ENCODE data around the gene OR2H2.

Gene OR2H2

GRCh38 chr6:29584821-29585220 lies at the start of gene OR2H2:
Gene OR2H2, plus strand, starts transcription at chr6:29585121. Its CDS starts 2,824 bp downstream, at chr6:29587945.
- DNase-seq = no peak

DNA sequence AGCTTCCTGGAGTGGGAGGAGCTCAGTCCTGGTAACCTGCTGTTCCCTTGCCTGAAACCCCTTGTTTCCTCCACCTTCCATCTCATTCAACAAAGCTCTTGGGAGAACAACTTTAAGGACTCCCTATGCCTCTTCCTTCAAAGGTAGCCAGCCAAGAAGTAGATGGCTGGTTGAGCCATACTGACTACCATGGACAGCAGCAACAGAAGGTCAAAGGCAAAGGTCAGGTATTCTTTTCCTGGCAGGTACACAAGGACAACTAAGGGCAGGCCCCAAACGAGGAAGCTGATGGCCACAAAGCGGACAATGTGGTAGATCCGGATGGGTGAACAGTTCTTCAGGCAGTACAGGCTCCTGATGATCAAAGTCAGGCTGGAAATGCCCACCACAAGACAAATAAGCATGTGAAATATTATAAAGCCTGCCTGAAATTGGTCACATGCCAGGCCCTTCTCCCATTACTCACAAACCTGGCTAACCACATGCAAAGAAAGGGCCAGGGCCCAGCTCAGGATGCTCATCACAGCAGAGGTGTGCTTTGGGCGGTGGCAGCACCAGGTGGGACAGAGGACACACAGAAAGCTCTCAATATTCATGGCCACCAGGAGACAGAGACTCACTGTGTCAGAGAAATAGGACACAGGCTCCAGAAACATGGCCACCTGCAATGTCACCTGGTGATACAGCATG lies 47.1 kb upstream of the OR2H2 start:
- DNase-seq = no peak

GRCh38 chr6:29547573-29547972 lies 37.3 kb upstream of the OR2H2 start:
- no peak for DNase-seq

GRCh38 chr6:29552512-29553051 lies 32.3 kb upstream of the OR2H2 start:
- DNase-seq = no peak

GRCh38 chr6:29553268-29554057 lies 31.5 kb upstream of the OR2H2 start:
- DNase-seq = peak in 1 of 4 experiments; percentile 6

DNA sequence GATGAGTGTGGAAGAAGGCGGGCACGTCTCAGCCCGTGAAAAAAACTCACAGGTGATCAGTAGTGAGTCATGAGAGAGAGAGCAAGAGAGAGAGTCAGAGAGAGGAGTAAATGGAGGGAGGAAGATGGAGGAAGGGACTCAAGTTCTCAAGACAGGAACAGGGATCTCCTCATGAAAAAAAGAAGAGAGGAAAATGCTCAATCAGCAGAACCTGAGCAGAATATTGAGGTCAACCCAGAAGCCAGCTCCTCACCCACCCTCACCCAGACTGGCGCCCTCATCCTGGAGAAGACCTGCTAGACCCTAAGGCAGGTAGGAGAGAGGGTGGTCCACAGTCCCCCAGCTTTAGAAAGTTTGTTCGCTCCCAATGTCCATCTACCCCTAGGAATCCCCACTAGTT lies 30.2 kb upstream of the OR2H2 start:
- no peak for DNase-seq

- no peak for DNase-seq
Measured at GRCh38 chr6:29557320-29557719, 27.6 kb upstream of the OR2H2 start.

GRCh38 chr6:29558439-29559079 lies 26.4 kb upstream of the OR2H2 start:
- DNase-seq = no peak

GRCh38 chr6:29559524-29560287 lies 25.2 kb upstream of the OR2H2 start, which contains the start of gene UBD:
Gene UBD, minus strand, starts transcription at chr6:29559732. Its CDS starts 31 bp downstream, at chr6:29559701.
- DNase-seq = no peak

DNA sequence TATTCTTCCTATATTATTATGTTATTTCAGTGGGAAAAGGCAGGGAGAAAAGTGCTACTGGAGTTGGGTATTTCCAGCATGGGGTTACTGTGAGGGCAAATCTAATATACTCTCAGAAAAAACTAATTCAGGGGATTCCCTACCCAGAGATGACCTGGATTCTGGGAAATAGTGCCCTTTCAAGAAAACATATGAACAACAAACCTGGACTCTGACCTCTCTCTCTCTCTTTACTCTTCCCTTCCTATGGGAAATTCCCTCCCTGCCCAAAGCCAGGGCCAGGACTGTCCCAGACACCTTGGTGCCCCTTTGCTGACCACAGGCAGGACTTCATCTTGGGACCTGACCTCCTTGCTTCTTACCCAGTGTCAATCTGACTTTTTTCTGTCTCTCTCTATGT lies 23.8 kb upstream of the OR2H2 start:
- DNase-seq = no peak

- no peak for DNase-seq
Measured at GRCh38 chr6:29561606-29562181, 23.2 kb upstream of the OR2H2 start.

DNA sequence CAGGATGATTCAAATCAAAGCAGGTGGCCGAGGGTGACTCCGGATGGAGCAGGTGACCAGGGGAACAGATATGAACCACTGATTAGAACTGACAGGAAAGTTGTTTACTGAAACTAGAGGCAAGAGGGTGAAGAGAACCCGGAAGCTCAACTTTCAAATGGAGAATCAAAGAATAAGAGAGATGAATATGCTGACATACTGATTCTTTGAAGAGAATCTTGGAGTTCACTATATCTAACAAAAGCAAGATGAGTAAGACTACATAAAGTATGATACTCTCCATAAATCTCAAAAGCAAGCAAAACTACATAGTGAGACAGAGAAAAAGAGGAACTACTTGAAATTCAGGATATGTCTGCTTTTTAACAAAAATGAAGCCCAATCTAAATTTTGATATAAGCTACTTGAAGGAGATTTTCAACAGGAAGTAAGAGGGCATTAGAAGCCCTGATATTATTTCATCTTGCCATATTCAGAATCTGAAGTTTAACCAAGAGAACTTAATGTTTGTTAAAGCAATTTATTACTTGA lies 21.4 kb upstream of the OR2H2 start:
- DNase-seq = no peak

- DNase-seq = no peak
Measured at GRCh38 chr6:29564875-29565274, 20.0 kb upstream of the OR2H2 start.

DNA sequence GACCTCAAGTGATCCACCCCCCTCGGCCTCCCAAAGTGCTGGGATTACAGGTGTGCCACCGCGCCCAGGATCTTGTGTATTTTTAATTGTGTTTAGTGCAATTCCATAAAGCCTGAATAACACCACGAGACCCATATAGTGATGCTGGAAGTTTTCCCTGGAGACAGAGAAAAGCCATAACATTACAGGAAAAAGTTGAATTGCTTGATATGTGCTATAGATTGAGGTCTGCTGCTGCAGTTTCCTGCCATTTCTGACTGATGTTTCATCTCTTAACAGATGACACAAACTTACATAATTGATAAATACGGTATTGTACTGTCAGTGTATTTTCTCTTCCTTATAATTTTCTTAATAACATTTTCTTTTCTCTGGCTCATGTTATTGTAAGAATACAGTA lies 18.1 kb upstream of the OR2H2 start:
- no peak for DNase-seq

- no peak for DNase-seq
Measured at GRCh38 chr6:29567541-29567940, 17.4 kb upstream of the OR2H2 start.

GRCh38 chr6:29567991-29568390 lies 16.9 kb upstream of the OR2H2 start:
- no peak for DNase-seq

GRCh38 chr6:29576056-29576455 lies 8.9 kb upstream of the OR2H2 start:
- DNase-seq = no peak

- DNase-seq = no peak
Measured at GRCh38 chr6:29577544-29577943, 7.4 kb upstream of the OR2H2 start.

- peak in 2 of 4 experiments; percentile 7 to 20 for DNase-seq
Measured at GRCh38 chr6:29589423-29590048, 4.6 kb downstream of the OR2H2 start.

- DNase-seq = no peak
Measured at GRCh38 chr6:29590218-29590808, 5.4 kb downstream of the OR2H2 start.

- no peak for DNase-seq
Measured at GRCh38 chr6:29591677-29592076, 6.8 kb downstream of the OR2H2 start.
